ENCODE measurements around the gene PPARD. TPM values are rescaled to one million over a fixed set of nuclear protein-coding genes. Genes with fewer than 3 reads are reported as not detected.

Gene PPARD
- polyA plus RNA-seq, 1 donor from 2014 or later = 1.3 TPM

- Histone ChIP-seq H3K9me2 (ENCODE audit: insufficient read depth, low read length) (no peaks in the 10 kb centered on the region), H2AFZ (ENCODE audit: low read depth, low read length) (no peak overlapping the region), H3K79me2 (replicated peaks; ENCODE audit: insufficient read depth, low read length) (no peaks in the 10 kb centered on the region), H3K9me3 (ENCODE audit: low read length) (no peaks in the 10 kb centered on the region), H3K4me3 (ENCODE audit: low read length) (no peak overlapping the region), H3K27ac (ENCODE audit: low read length) (no peak overlapping the region), H3K27me3 (ENCODE audit: insufficient read depth, low read depth, low read length) (no peaks in the 10 kb centered on the region), H3K9ac (ENCODE audit: low read length) (no peak overlapping the region), H3K4me2 (ENCODE audit: low read length) (no peak overlapping the region), H4K20me1 (ENCODE audit: insufficient read depth) (no peaks in the 10 kb centered on the region), H3K36me3 (ENCODE audit: insufficient read depth, low read length) (no peaks in the 10 kb centered on the region), H3F3A (ENCODE audit: insufficient read depth, low read length, poor library complexity, severe bottlenecking) (no peaks in the 10 kb centered on the region)
- TF ChIP-seq RAD21 (conservative IDR thresholded peaks at IDR 0.05) (no peak), EZH2 (IDR thresholded peaks at IDR 0.05; ENCODE audit: borderline replicate concordance, insufficient read depth, low read length, poor library complexity, severe bottlenecking) (no peak), POLR2AphosphoS5 (IDR thresholded peaks at IDR 0.05) (no peak), CTCF (IDR thresholded peaks at IDR 0.05; ENCODE audit: poor library complexity, severe bottlenecking) (no peak)
Observed at GRCh38 chr6:35425284-35425683, 82.9 kb downstream of the PPARD start.

GRCh38 chr6:35426074-35426473 lies 83.7 kb downstream of the PPARD start:
- Histone ChIP-seq H3K4me2 (ENCODE audit: low read length) (no peak overlapping the region), H3K27me3 (ENCODE audit: insufficient read depth, low read depth, low read length) (no peaks in the 10 kb centered on the region), H3K9me2 (ENCODE audit: insufficient read depth, low read length) (no peaks in the 10 kb centered on the region), H3K27ac (ENCODE audit: low read length) (no peak overlapping the region), H3K36me3 (ENCODE audit: insufficient read depth, low read length) (no peaks in the 10 kb centered on the region), H3K4me3 (ENCODE audit: low read length) (no peak overlapping the region), H4K20me1 (ENCODE audit: insufficient read depth) (no peaks in the 10 kb centered on the region), H3K9me3 (ENCODE audit: low read length) (no peaks in the 10 kb centered on the region), H2AFZ (ENCODE audit: low read depth, low read length) (no peak overlapping the region), H3K9ac (ENCODE audit: low read length) (no peak overlapping the region), H3F3A (ENCODE audit: insufficient read depth, low read length, poor library complexity, severe bottlenecking) (no peaks in the 10 kb centered on the region), H3K79me2 (replicated peaks; ENCODE audit: insufficient read depth, low read length) (no peaks in the 10 kb centered on the region)
- no peak for TF ChIP-seq SMC3 (conservative IDR thresholded peaks at IDR 0.05; ENCODE audit: poor library complexity)
- TF ChIP-seq TAF1 (IDR thresholded peaks at IDR 0.05; ENCODE audit: low read depth) = no peak
- no peak for TF ChIP-seq CTCF (IDR thresholded peaks at IDR 0.05; ENCODE audit: poor library complexity, severe bottlenecking)
- no peak for TF ChIP-seq MXI1 (conservative IDR thresholded peaks at IDR 0.05; ENCODE audit: poor library complexity, severe bottlenecking)
- TF ChIP-seq EP300 (conservative IDR thresholded peaks at IDR 0.05; ENCODE audit: poor library complexity, severe bottlenecking) = no peak
- TF ChIP-seq EZH2 (IDR thresholded peaks at IDR 0.05; ENCODE audit: borderline replicate concordance, insufficient read depth, low read length, poor library complexity, severe bottlenecking) = no peak
- no peak for TF ChIP-seq RAD21 (conservative IDR thresholded peaks at IDR 0.05)
- no peak for TF ChIP-seq POLR2AphosphoS5 (IDR thresholded peaks at IDR 0.05)
- no peak for TF ChIP-seq REST (IDR thresholded peaks at IDR 0.05; ENCODE audit: borderline replicate concordance)

All from neural cell (in vitro differentiated cells).